ENCODE data around the gene EPHB2.

Gene EPHB2

DNA sequence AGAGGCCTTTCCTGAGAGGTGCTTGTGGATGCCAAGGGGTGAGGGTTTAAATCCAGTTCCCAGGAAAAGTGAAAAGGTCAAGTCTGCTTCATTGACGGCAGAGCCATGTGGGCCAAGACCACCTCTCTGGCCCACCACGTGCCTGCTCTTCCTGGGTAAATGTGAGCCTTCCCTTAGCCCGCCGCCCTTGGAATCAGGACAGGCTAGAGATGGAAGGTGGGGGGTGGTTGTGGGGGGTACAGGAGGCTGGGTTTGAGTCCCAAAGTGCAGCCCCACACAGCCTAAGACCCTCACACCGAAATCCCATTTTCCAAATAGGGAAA, 104.4 kb downstream of the EPHB2 start:
- TF ChIP-seq, protein P1, sequence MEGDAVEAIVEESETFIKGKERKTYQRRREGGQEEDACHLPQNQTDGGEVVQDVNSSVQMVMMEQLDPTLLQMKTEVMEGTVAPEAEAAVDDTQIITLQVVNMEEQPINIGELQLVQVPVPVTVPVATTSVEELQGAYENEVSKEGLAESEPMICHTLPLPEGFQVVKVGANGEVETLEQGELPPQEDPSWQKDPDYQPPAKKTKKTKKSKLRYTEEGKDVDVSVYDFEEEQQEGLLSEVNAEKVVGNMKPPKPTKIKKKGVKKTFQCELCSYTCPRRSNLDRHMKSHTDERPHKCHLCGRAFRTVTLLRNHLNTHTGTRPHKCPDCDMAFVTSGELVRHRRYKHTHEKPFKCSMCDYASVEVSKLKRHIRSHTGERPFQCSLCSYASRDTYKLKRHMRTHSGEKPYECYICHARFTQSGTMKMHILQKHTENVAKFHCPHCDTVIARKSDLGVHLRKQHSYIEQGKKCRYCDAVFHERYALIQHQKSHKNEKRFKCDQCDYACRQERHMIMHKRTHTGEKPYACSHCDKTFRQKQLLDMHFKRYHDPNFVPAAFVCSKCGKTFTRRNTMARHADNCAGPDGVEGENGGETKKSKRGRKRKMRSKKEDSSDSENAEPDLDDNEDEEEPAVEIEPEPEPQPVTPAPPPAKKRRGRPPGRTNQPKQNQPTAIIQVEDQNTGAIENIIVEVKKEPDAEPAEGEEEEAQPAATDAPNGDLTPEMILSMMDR (IDR thresholded peaks at IDR 0.05; ENCODE audit: insufficient read depth, missing control alignments): no peak
- DNase-seq (ENCODE audit: insufficient read length, low spot score): no peak
- no peak for FAIRE-seq

DNA sequence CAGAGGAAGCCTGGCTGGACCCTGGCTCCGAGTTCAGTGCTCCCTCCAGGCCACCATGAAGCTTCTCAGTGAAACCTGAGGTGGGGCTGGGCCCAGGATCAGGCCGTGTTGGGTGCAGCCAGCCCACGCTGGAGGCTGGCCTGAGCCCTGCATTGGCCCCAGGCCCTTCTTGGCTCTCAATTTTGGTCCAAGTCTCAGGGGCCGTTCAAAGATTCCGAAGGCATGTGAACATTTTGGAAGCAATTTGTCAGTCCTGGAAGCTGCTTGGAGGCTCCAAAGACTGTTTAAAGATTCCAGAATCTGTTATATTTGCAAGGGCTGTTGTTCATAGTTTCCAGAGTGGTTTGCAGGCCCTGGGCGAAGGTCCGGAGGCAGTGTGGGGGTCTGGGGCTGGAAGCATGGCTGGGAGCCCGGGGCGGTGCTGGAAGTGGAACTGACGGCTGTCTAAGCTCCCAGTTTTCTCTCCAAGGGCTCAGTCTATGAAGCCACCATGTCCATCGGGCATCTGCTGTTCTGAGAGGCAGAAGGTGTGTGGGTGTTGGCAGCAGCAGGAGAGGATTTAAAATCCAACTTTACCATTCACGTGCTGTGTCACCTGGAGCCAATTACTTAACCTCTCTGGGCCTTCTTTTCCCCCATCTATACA, 104.9 kb downstream of the EPHB2 start:
- no peak for DNase-seq (ENCODE audit: insufficient read length, low spot score)
- TF ChIP-seq, protein P1 (IDR thresholded peaks at IDR 0.05; ENCODE audit: insufficient read depth, missing control alignments): no peak
- no peak for FAIRE-seq

DNA sequence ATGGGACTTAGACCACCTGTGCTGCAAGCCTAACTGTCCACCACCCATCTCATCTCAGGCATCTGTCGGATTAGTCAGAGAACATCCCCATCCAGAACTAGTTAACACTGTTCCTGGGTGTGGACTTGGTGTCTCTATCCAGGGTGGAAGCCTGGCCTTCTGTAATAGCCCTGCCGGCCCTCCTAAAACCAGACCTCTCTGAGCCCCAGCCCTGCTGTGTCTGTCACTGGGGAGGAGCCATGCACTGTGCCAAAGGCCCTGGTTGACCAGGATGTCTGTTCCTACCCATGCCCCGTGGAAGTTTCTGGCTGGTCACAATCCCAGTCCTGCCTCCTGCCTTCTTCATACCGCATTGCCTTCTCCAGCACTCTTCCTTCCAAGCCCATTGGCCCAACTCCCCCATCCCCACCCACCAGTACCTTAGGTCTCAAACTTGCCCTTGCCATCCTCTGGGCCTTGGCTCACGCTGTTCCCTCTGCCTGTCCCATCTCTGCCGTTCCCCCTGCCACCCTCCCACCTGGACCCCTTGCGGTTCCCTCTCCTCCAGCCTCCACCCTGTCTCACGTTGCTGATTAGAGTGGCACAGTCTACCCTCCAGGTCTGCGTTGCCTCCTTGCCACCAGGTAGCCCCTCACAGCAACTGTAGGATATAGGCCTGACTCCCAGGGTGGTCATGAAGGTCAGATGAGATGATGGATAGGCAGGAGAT, 105.6 kb downstream of the EPHB2 start:
- DNase-seq (ENCODE audit: insufficient read length, low spot score): no peak
- no peak for FAIRE-seq
- TF ChIP-seq, protein P1 (IDR thresholded peaks at IDR 0.05; ENCODE audit: insufficient read depth, missing control alignments): no peak

DNA sequence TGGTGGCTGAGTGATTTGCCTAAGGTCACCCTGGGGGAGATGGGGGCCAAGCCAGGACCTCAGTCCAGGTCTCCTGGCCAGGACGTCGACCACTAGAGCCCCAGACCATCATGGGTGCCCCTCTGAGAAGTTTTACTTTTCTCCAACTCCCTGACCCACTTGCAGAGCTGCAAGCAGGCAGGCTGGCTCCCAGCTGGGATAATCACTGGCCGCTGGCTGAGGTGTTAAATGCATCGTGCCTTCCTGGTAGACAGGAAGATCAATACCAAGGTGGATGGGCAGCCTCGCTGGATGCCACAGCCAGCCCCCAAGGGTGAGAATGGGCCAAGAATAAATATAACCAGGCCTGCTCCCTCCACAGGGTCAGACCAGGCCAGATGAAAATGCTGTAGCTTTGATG, 106.2 kb downstream of the EPHB2 start:
- TF ChIP-seq, protein P1 (IDR thresholded peaks at IDR 0.05; ENCODE audit: insufficient read depth, missing control alignments): no peak
- DNase-seq (ENCODE audit: insufficient read length, low spot score) (no peak), FAIRE-seq (no peak)

DNA sequence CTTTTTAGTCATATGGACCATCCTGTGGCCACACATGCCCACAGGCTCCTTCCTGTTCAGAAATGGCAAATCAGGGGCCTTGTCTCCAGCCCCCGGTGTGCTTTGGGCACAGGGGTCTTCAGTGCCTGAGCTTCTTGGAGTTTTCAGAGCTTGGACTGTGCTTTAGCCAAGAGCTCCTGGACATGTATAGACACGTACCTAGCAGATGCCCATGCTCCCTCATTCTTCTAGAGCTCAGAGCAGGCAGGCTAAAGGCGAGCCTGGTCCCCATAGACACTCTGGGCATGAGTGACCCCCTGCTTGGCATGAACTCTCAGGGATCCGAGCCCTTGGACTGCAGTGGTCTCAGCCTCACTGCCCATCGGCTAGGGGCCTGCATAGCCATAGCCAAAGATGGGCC, 106.8 kb downstream of the EPHB2 start:
- FAIRE-seq (no peak), DNase-seq (ENCODE audit: insufficient read length, low spot score) (no peak)
- TF ChIP-seq, protein P1 (IDR thresholded peaks at IDR 0.05; ENCODE audit: insufficient read depth, missing control alignments): no peak

- FAIRE-seq: no peak
- TF ChIP-seq, protein P1 (IDR thresholded peaks at IDR 0.05; ENCODE audit: insufficient read depth, missing control alignments): no peak
- no peak for DNase-seq (ENCODE audit: insufficient read length, low spot score)
These were observed 107.6 kb downstream of the EPHB2 start for GRCh38 chr1:22818061-22818770.

DNA sequence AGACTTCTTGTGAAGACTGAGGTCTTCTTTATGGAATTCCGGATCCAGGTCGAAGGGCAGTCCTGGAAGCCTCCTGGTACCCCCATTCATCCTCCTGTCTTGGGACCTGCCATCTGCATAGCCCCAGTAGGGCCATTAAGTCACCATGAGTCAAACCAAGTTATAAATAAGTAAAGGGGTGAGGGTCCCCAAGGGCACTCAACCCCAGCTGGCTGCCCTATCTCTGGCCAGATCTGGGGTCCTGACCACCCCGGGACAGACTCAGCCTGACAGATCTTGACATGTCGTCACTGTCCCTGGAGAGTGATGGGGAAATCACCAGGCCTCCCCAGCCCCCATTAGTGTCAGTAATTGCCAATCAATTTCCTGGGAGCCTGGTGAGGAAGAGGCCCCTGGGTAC, 108.7 kb downstream of the EPHB2 start:
- DNase-seq (ENCODE audit: insufficient read length, low spot score) (no peak), FAIRE-seq (no peak)
- TF ChIP-seq, protein P1 (IDR thresholded peaks at IDR 0.05; ENCODE audit: insufficient read depth, missing control alignments): no peak
